HL-60/S4 (cell line): ENCODE results near the gene VSIG4.

Source experiments
- in situ Hi-C: fragments of 300-500 bp; cut with MboI; formaldehyde crosslinking; loops from 2 replicates; pipeline ENCODE4 v1.14.3; 2022; ENCODE audit warnings: low sequenced_read_pairs

VSIG4 gene

GRCh38 chrX:66024570-66024969, 15.3 kb downstream of the VSIG4 start:
- in situ Hi-C loops = no loop called here

DNA sequence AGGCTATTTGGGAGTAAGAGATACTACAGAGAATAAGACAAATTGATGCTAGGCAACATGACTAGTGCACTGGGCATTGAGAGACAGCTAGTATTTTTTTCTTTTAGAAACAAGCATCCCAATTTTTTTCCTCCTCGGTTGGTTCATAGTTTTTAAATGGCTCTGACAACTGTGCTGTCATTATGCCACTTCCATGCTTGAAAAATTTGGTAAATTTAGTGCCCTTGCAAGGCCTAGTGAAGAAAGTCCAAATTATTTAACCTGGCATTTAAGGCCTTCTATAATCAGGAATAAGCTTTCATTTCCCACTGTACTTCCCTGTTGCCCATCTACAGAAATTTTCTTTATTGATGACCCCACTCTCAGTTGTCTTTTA, 15.8 kb downstream of the VSIG4 start:
- in situ Hi-C loops = no loop called here

GRCh38 chrX:66023385-66024091, 16.3 kb downstream of the VSIG4 start:
- in situ Hi-C loops = no loop called here

DNA sequence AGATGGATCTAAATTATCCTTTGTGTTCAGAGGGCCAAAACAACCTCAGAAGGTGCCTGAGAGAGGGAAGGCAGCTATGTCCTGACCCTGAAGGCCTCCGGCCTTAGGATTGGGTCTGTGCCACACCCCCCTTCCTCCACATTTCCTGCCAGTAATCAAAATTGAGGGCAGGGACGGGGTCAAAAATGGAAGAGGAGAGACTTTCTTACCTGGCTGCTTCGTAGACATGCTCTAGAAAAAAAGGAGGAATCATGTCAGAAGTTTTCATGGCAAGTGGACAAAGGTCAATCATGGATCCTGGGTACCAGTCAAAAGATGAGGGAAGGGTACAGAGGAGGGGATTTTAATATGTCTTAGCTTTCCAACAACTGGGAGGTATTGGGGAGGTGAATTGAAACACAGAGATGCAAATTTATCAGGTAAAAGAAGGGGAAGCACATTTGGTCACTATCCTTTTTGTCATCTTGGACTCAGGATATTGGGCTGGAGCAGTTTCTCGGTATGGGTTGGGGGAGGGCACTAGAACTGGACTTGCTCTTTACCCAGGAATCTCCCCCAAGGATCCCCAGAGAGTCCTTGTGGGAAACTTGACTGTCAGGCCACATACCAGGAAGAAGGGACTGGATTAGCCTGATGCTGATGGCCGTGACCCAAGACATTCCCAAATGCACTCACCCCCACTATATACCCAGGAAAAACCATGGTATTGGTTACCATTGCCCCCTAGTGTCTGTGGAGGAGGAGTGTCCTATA, 17.1 kb downstream of the VSIG4 start:
- in situ Hi-C loops = no loop called here

DNA sequence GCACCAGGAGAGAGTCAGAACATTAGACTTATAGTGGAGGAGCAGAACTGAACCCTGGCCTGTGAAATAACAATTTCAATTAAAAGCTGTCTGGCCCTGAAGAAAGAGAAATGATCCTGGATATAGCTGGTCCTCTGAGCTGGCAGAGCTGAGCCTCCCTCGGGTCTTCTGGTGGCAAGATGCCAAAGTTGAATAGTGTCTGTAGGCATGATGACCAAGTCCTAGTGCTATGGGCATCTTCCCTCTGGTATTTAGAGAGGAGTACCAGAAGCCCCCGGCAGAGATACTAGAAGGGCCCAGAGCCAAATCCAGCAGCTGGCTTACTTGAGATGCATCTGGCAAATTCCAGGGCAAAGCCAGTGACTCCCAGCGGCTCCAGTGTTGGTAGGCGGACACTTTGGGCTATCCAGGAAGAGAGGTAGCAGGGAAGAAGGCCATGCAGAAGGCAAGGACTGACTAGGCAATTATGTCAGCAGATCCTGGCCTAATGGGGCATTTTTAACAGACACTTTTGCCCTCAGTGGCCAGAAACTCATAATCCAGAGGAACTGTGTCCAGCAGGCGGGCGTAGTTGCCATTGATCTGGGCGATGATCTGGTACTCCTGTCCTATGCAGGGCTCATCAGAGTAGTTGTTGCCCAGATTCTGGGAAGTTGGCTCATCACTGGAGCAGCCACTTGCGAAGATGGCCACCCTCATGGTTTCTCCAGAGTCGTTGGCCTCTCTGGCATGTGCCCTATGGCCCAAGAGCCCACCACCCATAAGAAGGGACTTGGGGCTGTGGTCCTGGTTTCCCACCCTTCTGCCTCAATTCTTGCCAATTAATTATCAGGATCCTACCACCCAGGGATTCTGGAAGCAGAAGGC, 17.9 kb downstream of the VSIG4 start:
- in situ Hi-C loops = no loop called here

DNA sequence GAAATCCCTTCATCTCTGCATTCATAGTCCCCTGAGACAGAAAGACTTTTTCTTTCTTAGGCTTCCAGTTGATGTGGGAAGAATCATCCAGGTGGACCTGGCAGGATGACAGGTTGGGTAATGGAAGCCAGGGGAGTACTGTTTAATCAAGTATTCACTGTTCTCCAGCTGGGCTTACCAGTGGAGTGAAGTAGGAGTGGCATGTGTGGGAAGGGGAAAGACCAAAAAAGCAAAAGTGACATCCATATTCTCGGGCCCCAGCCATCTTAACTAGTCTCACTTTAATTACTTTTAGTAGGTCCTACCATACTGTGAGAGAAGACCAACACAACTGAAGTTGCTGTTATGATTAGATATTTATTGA, 18.5 kb downstream of the VSIG4 start:
- in situ Hi-C loops = no loop called here

- in situ Hi-C loops = no loop called here
These were observed 19.1 kb downstream of the VSIG4 start for GRCh38 chrX:66020631-66021334.

DNA sequence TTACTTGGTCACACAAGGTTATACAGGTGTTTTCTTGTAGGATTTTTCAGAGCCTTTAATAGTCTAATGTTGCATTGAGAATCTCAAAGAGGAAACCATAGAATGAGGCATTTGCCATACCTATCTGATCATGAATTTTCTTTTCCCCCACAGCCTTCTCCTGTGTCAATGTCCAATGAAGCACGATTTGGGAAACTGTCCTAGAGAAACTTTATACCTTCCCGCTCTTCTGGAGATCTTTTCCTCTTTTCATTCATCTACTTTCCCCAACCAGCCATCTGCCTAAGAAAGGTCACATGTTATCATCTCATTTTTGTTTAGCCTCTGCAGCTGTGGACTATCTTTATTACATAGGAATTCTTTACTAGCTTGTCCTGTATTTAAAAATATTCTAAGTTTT, 19.9 kb downstream of the VSIG4 start:
- in situ Hi-C loops = no loop called here

DNA sequence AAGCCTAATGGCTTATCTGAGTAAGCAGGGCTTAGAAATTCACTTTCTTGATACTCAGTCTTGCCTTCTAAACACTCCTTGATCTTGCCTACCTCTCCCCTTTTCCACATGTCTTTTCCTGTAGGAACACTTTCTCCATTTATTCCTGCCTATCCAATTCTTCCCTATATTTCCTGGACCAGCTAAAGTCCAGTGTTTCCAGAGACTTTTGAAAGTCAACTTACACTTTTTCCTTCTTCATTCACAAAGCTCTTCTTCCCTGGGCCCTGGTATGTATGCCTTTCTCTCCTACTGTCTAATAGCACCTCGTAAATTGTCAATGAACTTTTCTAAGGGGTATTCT, 20.6 kb downstream of the VSIG4 start:
- in situ Hi-C loops = no loop called here

DNA sequence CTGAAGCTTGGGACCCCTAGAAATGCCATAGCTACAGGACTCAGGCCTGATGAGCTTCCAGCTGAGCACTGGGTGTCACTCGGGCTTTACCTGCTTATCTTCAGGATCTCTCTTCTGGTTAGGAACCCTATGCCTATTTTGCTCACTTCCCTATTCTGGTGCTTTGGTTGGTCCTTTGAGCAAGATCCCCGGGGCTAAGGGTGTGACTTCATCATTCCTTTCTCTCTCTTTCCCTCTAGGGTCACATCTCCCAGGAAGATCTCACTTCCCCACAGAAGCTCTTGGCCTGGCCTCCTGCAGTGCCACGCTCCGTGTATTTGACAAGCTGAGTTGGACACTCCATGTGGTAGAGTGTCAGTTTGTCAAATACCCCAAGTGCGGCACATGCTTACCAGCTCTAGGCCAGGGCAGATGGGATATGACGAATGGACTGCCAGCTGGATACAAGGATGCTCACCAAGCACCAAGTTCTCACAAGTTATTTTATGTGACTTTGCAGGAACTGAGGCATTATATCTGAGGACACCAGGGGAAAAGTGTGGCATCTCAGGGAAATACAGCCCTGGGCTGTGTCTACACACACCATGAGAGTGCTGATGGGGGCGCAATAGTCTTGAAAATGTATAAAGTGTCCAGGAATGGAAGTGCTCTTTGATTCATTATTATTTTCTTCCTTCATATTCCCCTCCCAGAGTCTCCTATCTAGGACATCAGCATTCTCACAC, 21.1 kb downstream of the VSIG4 start:
- in situ Hi-C loops = no loop called here

GRCh38 chrX:66017659-66018170, 22.2 kb downstream of the VSIG4 start:
- in situ Hi-C loops = no loop called here

- in situ Hi-C loops = no loop called here
These were observed 22.8 kb downstream of the VSIG4 start for GRCh38 chrX:66016905-66017658.

DNA sequence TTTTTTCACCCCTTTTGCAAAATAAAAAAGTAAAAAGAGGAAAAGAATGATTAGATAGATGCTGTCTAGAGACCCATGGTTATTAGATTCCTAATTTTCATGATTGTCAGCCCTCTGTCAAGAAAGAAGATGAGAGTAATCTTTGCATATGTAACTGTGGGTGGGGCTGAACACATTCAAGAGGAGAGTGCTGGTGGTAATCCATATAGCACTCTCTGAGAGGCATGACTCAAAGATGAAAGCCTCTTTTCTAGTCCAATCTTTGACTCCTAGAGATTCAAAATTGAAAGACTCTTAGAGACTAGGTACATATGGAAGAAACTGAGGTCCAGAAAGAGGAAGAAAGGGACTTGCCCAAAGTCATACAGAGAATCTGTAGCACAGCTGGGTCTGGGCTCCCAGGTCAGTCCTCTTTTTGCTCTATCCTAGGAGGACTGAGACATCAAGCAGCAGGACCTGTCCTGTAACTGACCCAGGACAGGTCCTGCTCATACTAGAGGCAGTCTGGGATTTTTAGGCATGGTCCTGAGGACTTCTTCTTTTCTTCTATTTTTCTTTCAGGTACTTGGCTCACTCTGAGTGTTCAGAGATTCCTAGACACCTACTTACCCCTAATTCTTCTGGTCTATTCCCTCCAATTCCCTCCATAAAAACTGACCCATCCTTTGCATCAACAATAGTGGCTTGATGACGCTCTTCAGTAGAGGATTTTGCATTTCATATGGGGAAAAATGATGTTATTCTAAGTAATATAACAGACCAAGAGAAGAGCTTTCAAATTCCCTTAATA, 23.8 kb downstream of the VSIG4 start:
- in situ Hi-C loops = no loop called here

- in situ Hi-C loops = no loop called here
These were observed 24.6 kb downstream of the VSIG4 start for GRCh38 chrX:66015152-66015831.

- in situ Hi-C loops = no loop called here
These were observed 25.3 kb downstream of the VSIG4 start for GRCh38 chrX:66014556-66014955.

DNA sequence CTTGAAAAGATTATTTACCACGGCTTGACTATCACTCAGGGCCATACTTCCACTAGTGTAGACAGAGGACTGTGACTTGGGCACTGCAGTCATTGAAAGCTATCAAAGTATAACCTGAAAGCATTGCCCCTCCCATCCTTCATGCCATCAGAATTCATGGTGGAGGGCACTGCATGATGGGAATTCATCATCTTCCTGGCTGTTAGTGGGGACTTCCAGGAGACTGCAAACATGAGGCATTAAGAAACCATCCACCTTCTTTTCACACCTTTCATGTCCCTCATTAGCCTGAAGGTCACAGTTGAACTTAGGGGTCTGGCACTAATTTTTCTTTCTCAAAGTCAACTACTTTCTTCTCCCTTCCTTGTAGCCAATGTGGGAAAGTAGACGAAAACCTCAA, 25.8 kb downstream of the VSIG4 start:
- in situ Hi-C loops = no loop called here

DNA sequence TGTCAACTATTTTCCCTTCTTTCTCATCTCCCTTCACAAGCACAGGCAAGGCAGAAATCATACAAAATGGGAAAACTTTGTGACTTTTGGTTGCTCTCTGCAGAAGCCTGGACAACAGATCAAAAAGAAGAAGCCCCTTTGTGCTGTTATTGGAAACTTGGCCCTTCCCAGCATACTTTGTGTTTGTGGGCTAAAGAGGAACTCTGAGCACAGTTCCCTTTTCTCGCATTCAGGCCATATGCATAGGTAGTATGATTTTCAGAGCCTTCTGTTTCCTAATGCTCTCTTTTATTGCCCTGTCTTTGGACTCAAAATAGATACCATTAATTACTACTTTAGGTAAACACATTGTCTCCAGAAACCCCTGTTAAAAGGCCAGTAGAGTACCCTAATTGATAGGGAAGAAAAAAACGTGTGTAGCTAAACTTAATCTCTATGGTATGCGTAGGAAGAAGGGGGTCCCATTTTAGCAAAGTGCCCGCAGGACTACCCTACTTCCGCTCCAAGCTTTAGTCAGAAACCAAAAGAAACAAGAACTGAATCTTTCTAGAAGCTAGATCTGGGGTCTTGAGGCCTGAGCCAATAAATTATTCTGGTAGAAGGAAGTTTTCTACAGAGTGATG, 26.6 kb downstream of the VSIG4 start:
- in situ Hi-C loops = no loop called here

DNA sequence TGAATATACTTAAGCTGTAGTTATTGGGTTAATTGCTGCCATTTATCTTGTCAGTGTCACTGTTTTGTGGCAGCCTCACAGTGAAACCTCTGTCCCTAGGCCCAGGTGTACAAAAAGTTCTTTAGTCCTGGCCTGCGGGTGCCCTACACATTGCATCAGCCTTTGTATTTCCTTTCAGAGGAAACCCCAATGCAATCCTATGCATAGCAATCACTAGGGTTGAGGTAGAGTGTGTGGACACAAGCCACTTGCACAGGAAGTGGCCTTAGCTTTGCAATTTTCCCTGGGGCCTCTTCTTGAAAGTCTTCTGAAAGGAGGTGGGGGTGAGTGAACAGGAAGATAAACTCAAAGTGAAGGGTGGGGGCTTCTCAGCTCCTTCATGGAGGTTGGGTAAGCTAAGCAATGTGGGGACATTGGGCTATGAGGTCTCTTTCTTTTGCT, 27.8 kb downstream of the VSIG4 start:
- in situ Hi-C loops = no loop called here
